Stomach (tissue), 4 donors: ENCODE results near the gene MRPL43.

ENCODE experiments used
- CTCF ChIP-seq, 7 experiments: fragments of 450-650 bp in 4 of 7; fragments of 200-600 bp in 3 of 7; sonication (generic) in 3 of 7; IDR thresholded peaks; one replicate each; pipeline ENCODE4 v1.5.1; 2016 to 2019; ENCODE audit warnings: antibody characterized with exemption in 7 of 7, control low read depth in 2 of 7, mild to moderate bottlenecking in 1 of 7
- EP300 ChIP-seq: sonication (generic); formaldehyde crosslinking; IDR thresholded peaks from one replicate; pipeline ENCODE4 v1.6.1; 2017; ENCODE audit warnings: antibody characterized with exemption
- POLR2A ChIP-seq, 4 donors: fragments of 450-650 bp; IDR thresholded peaks; one replicate each; pipeline ENCODE4 v1.6.1; 2016; ENCODE audit warnings: antibody characterized with exemption in 4 of 4, control low read depth in 2 of 4, mild to moderate bottlenecking in 1 of 4, moderate library complexity in 1 of 4
- POLR2AphosphoS5 ChIP-seq, 3 donors: sonication (generic); formaldehyde crosslinking; IDR thresholded peaks; one replicate each; pipeline ENCODE4 v1.6.1; 2016; ENCODE audit warnings: antibody characterized with exemption in 3 of 3

GRCh38 chr10:101011517-101012423, 24.5 kb upstream of the MRPL43 start:
- TF ChIP-seq POLR2AphosphoS5 (IDR thresholded peaks at IDR 0.05) (peak in 1 of 3 donors; percentile 50), CTCF (IDR thresholded peaks at IDR 0.05) (peak in 3 of 7 experiments; percentile 27 to 37 (median 30)), POLR2A (IDR thresholded peaks at IDR 0.05) (no peak), EP300 (no peak)
